PC-3 (cell line): ENCODE results near the gene ZNF687.

ENCODE experiments used
- CTCF ChIP-seq: fragments of 300-600 bp; sonication (generic); conservative IDR thresholded peaks from 2 replicates; pipeline ENCODE4 v1.5.1; 2017; ENCODE audit warnings: antibody characterized with exemption, low read depth, mild to moderate bottlenecking, low read length
- EZH2 ChIP-seq: fragments of 300-600 bp; sonication (generic); IDR thresholded peaks from one replicate; pipeline ENCODE4 v1.6.1; 2017; ENCODE audit warnings: antibody characterized with exemption, mild to moderate bottlenecking, low read length; ENCODE audit not compliant: unreplicated experiment
- EZH2phosphoT487 ChIP-seq: fragments of 300-600 bp; sonication (generic); IDR thresholded peaks from 2 replicates; pipeline ENCODE4 v1.6.1; 2018; ENCODE audit warnings: mild to moderate bottlenecking, antibody characterized with exemption, low read length, borderline replicate concordance

GRCh38 chr1:151286619-151287340 lies 4.7 kb downstream of the ZNF687 start:
- TF ChIP-seq CTCF (no peak), EZH2phosphoT487 (no peak), EZH2 (no peak)
